HG03521 (cell line): ENCODE measurements around the gene C14orf119.

Experiments used
- ATAC-seq: cut with Tn5 transposase; IDR thresholded peaks from one replicate; pipeline ENCODE4 v1.9.1; 2021; ENCODE audit warnings: mild to moderate bottlenecking, moderate library complexity; ENCODE audit not compliant: unreplicated experiment

The C14orf119 gene

DNA sequence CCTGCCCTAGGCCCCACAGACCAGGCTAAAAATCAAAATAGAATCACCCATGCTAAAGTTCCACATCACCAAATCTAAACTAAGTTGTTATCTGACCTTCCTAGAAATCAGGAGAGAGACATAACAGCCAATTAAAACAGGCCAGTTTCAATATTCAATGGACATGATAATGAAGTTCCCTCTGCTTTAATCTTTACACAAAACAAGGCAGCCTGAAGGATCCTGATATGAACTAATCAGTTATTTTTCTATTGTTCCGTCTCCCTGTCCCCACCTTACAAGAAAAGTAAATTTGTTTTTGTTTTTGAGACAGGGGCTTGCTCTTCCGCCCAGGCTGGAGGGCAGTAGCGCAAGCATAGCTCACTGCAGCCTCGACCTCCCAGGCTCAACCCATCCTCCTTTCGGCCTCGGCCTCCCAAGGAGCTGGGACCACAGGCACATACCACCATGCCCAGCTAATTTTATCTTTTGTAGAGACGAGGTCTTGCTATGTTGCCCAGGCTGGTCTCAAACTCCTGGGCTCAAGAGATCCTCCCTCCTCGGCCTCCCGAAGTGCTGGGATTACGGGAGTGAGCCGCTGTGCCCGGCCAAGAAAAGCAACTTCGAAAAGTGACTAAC is 29.1 kb downstream of the C14orf119 start:
- no peak for ATAC-seq

DNA sequence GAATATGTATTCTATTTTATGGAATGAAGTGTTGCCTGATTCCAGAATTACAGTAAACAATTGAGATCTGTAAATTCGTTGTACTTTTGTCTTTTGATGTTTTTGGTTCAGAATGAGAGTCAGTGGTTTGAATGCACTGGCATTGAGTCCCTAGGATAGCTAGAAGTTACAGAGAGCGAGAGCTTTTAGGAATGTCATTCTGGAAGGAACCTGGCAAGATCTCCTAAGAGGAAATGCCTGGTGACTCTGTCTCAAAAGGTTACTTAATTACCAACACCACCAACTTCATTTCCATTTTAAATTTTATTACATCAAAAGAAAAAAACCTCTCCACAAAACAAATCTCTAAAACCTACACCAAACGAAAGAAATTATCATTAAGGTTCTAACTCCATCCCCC is 29.7 kb downstream of the C14orf119 start:
- no peak for ATAC-seq

DNA sequence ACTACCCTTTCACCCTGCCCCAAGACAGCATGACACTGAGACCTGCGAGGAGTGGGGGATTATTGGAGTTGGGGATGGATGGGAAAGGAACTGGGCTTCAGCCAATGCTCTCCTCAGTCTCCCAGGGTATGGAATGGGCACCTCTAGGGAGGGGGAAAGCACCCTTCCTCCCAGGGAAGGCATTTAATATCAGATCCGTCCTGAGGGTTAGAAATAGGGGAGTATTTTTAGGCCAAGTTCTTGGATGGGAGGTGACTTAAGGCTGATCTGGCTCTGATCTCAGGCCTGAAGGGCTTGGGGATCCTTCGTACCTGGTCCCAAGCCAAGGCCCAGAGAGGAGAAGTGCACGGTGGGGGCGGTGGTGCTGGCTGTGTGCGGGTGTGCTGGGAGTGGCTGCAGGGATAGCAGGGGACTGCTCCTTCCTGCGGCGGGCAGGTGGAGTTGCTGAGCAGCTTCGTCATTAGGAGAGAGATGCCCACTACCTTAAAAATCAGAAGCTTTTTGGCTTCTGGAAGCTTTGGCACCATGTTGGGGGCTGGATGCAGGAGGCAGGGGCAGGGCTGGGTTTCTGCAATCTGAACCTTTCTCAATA is 30.7 kb downstream of the C14orf119 start:
- ATAC-seq: no peak

DNA sequence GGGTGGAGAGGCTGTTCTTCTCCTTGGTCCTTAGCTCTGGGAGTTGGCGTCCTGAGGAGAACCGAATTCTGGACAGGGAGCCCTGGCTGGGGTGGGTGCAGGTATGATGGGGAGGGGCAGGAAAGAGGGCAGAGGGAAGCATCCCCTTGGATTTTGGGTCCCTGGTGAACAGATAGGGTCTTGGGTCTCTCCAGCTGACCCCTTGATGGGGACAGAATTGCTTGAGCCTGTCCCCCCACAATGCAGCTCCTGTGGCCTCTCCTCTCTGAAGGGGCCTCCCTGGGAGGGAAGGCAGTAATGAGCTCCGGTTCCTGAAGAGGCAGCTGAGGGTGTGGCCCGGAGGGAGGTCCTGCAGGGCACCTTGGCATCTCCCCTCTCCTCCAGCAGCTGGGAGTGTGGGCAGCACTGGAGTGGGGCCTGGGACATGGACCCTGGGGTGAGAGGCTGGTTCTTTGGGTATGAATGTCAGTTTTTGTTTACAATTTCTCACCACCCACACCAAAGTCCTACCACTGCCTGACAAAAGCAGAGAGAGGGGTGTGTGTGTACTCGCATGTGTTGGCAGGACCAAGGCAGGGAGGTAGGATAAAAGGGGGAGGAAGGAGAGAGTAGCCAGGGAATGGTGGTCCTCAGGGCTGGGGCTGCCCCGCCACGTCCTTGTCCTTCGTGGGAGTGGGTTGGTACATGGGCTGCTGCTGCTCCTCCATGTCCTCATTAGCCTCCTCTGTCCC is 31.4 kb downstream of the C14orf119 start:
- no peak for ATAC-seq

DNA sequence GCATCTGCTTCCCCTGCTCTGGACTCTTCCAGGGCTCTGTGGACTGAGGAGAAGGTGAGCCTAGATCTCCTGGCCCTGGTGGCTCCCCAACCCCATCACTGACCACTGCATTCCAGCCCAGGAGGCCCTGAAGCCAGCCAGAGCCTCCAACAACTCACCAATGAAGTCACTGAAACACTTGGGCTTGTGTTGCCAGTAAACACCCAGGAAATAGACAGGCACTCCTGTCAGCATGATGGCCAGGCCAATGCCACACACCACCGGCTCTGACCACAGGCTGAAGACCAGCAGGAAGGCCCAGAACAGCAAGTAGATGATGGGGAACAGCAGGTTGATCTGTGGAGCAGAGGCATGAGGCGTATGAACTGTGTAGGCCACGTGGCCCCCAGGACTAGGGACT is 32.6 kb downstream of the C14orf119 start:
- no peak for ATAC-seq

DNA sequence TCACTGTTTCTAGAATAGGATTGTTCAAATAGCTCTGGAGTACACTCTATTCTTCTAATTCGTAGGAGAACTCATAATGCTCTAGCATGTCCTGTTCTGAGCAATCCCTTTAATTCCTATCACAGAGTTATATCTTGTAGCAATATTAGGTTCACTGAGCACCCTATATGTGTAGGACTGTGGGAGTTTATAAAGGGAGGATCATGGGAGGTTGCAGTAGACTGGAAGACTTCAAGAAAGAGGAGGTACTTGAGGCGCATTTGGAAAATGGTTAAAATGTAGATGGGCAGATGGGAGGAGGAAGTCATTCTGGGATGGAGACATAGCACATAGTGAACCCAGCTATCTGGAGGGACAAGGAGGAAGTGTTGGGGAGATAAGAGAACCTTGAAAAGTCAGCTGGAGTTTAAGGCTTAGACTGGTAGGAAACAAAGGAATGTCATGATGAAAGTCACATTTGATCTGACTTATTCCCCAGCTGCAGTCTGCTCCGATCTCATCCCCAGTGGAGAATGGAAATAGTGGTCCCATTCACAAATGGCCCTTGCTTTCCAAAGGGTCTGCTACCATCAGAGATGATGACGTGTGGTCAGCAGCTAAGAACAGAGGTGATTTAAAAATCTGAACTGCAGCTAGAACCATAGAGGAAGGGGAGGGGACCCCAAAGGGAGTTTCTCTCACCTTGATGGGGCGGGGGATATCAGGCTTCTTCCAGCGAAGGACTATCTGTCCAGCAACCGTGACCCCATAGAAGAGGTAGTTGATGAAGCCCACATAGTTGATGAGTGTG is 33.9 kb downstream of the C14orf119 start:
- ATAC-seq: no peak

GRCh38 chr14:23129759-23130316 is 34.5 kb downstream of the C14orf119 start:
- no peak for ATAC-seq

DNA sequence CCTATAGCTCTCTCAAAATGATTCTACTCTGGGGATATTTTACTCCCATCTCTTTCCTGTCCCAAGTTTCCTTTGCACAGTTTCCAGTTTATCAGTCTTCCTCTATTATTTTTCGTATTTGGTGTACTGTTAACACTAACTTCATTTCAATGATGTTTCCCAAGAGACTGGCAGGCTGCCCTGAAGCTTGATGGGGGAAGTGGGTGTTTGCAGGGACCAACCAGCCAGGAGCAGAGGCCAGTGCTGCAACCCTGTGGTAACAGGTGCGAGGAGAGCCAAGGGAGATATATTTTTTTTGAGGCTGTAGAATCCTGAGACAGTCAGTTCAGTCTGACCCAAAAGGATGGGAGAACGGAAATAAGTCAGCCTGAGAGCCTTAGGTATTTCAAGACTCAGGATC is 35.6 kb downstream of the C14orf119 start:
- no peak for ATAC-seq

GRCh38 chr14:23131482-23131881 is 36.2 kb downstream of the C14orf119 start:
- no peak for ATAC-seq

DNA sequence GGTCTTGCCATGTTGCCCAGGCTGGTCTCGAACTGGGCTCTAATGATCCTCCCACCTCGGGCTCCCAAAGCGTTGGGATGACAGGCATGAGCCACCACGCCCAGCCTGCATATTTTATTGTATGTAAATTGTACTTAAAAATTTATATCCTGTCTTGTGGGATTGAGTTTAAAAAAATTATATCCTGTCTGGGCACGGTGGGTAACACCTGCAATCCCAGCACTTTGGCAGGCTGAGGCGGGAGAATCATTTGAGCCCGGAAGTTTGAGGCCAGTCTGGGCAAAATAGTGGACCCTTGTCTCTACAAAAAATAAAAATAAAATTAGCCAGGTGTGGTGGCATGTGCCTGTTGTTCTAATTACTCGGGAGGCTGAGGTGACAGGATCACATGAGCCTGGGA is 37.7 kb downstream of the C14orf119 start:
- no peak for ATAC-seq

DNA sequence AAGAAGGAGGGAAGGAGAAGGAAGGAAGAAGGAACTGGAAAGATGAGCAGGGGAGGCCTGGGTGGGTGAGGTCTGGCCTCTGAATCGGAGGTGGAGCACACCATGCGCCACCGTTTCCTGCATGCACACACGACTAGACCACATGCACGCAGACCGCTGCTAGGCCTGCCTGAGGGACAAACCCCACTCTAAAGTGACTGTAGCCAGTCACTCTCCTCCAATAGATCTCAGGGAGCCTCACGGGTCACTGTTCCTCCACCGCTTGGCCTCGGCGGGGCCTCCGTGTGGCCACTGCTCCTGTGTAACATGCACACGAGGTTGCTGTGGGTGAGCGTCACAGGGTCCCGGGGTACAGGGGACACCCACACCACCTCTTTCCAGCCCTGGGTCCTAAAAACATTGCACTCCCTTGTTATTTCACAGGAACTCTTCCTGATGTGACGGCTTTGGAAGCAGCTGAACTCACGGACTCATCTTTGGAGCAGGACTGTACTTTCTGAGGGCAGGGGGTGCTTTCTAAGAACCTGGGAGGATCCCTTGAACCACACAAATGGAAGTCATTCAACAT is 41.3 kb downstream of the C14orf119 start:
- no peak for ATAC-seq

GRCh38 chr14:23137192-23137812 is 42.0 kb downstream of the C14orf119 start:
- no peak for ATAC-seq

DNA sequence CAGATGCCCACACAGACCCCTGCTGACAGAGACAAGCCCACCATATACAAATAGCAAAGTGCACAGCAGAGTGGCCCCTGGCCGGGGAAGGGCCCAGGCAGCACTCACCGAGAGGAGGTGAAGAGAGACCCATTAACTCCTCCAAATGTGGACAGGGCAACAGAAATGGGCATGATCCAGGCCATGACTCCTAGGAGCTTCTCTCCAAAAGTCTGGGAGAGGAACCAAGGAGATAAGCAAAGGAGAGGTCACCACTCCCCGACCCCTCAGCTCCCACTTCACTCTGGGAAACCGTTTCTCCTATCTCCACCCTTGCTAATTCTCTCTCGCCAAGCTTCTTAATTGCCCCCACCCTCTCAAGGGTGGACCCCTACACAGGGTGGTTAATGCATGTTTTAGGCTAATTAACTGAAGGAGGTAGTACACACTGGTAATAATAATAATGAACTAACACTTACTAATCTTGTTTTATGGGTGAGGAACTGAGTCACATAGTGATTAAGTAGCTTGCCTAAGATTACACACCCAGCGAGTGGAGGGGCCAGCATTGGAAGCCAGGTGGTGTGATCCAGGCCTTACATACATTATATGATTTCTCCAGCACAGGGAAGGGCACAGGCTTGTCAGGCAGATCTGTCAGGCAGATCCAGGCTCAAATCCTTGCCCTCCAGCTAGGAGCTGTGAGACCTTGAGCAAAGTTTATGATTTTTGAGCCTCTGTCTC is 42.7 kb downstream of the C14orf119 start:
- no peak for ATAC-seq

GRCh38 chr14:23139874-23140273 is 44.6 kb downstream of the C14orf119 start:
- no peak for ATAC-seq

GRCh38 chr14:23140371-23140770 is 45.1 kb downstream of the C14orf119 start:
- ATAC-seq: no peak

DNA sequence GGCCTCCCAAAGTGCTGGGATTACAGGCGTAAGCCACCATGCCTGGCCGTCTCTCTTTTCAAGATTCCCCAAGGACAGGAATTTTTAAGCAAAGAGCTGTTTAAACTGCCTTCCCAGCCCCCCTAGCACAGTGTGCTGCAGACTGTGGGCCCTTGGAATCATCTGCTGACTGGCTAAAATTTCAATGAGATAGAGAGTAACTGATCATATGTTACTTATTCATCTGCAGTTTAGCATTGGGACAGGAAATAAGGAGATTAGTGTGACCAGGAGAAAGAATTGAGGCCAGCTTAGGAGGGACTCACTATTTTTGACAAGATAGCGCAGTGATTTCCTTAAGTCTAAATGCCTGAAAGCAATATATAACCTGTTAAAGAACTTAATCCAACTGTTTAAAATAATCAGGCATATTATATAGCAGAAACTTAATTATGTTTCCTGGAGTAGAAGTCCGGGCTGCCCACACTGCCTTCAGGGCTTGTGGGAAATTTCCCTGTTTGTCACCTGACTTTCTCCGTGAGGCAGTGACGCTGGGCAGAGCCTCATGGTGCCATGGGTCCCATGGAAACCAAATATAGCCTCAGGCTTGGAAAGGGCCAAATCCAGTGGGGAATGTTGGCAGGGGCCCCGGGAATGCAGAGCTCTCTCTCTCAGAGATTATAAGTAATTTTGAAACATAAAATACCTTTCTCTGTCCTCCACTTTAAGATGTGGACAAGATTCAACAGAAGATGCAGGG is 46.6 kb downstream of the C14orf119 start:
- no peak for ATAC-seq

GRCh38 chr14:23142826-23143225 is 47.5 kb downstream of the C14orf119 start:
- no peak for ATAC-seq

DNA sequence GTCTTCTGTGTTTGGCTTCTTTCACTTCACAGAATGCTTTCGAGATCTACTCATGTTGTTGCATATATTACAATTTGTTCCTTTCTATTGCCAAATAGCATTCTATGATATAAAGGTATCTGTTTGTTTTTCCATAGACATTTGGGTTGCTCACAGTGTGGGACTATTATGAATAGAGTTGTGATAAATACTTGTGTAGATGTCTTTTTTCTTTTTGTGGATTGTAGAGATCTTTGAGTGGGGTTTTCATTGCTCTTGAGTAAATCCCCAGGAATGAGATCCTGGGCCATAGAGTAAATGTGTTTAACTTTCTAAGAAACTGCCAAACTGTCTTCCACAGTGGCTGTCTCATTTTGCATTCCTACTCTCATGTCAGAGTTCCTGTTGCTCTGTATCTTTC is 48.6 kb downstream of the C14orf119 start:
- ATAC-seq: no peak

DNA sequence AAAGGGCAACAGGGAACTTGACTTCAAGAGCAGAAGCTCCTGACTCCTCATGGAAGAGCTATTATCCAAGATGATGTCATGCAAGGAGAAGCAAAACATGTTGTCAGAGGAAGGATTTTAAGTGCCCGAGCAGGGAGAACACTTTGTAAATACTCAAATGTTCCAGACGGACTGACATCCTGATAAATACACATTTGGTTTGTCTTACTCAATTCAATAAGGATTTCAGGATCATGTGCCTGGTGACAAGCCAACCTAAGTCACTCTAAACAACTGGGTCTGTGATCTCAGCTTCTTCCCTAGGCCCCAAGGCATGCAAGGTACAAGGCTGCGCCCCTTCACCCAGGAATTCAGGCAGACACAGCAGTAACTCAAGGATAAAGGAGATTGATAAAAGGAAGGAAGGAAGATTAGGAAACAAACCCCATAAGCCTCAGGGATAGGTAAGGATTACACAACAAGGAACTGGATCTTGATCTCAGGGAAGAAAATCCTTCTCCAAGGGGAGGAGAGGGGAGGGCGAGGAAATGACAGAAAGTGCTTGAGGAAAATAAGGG is 50.6 kb downstream of the C14orf119 start:
- ATAC-seq: no peak
